Measurements from ENCODE around the gene MOB3B.

GRCh38 chr9:27536168-27536567 is 6.6 kb upstream of the MOB3B start:
- TF ChIP-seq, protein P1, sequence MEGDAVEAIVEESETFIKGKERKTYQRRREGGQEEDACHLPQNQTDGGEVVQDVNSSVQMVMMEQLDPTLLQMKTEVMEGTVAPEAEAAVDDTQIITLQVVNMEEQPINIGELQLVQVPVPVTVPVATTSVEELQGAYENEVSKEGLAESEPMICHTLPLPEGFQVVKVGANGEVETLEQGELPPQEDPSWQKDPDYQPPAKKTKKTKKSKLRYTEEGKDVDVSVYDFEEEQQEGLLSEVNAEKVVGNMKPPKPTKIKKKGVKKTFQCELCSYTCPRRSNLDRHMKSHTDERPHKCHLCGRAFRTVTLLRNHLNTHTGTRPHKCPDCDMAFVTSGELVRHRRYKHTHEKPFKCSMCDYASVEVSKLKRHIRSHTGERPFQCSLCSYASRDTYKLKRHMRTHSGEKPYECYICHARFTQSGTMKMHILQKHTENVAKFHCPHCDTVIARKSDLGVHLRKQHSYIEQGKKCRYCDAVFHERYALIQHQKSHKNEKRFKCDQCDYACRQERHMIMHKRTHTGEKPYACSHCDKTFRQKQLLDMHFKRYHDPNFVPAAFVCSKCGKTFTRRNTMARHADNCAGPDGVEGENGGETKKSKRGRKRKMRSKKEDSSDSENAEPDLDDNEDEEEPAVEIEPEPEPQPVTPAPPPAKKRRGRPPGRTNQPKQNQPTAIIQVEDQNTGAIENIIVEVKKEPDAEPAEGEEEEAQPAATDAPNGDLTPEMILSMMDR (IDR thresholded peaks at IDR 0.05), result no peak
- no peak for TF ChIP-seq POLR2A (IDR thresholded peaks at IDR 0.05)
